Testis (tissue), 2 donors: ENCODE results near the gene COMP.

Experiments
- POLR2A ChIP-seq: fragments of 450-650 bp; IDR thresholded peaks from one replicate; pipeline ENCODE4 v1.6.1; 2017; ENCODE audit warnings: antibody characterized with exemption, mild to moderate bottlenecking, moderate library complexity
- TF ChIP-seq, protein P1 (sequence below), 3 experiments: fragments of 450-650 bp in 2 of 3; fragments of 200-600 bp in 1 of 3; sonication (generic) in 1 of 3; IDR thresholded peaks; one replicate each; pipeline ENCODE4 v1.5.1; 2016 to 2019; ENCODE audit warnings: antibody characterized with exemption in 3 of 3, mild to moderate bottlenecking in 2 of 3, moderate library complexity in 1 of 3

GRCh38 chr19:18742324-18742723, 48.8 kb downstream of the COMP start:
- TF ChIP-seq, protein P1, sequence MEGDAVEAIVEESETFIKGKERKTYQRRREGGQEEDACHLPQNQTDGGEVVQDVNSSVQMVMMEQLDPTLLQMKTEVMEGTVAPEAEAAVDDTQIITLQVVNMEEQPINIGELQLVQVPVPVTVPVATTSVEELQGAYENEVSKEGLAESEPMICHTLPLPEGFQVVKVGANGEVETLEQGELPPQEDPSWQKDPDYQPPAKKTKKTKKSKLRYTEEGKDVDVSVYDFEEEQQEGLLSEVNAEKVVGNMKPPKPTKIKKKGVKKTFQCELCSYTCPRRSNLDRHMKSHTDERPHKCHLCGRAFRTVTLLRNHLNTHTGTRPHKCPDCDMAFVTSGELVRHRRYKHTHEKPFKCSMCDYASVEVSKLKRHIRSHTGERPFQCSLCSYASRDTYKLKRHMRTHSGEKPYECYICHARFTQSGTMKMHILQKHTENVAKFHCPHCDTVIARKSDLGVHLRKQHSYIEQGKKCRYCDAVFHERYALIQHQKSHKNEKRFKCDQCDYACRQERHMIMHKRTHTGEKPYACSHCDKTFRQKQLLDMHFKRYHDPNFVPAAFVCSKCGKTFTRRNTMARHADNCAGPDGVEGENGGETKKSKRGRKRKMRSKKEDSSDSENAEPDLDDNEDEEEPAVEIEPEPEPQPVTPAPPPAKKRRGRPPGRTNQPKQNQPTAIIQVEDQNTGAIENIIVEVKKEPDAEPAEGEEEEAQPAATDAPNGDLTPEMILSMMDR (IDR thresholded peaks at IDR 0.05), result no peak
- no peak for TF ChIP-seq POLR2A
